GM18526 (cell line): Measurements from ENCODE around the gene HEMK1.

ENCODE experiments used
- POLR2A ChIP-seq: IDR thresholded peaks from 3 replicates; pipeline ENCODE4 v1.6.1; 2011; ENCODE audit not compliant: insufficient read length; ENCODE audit errors: extremely low read depth

Gene HEMK1

GRCh38 chr3:50563867-50564266, 5.5 kb upstream of the HEMK1 start:
- no peak for TF ChIP-seq POLR2A

DNA sequence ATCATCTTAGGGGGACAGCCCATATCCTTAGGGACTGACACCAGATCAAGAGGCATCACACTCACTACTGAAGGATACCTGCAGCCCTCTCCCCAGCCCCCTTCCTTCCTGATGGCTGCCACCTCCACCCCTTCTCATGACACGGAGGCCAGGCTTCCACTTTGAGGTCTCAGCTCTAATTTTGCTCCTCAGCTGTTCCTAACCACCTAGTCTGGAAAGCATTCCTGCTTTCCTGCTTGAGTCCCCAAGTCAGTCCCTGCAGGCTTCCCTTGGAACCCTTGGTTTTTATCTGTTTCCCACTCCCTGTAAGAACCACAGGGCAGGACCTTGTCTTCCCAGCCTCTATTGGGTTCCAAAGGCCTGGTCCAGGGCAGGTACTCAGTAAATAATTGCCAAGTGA, 5.0 kb upstream of the HEMK1 start:
- no peak for TF ChIP-seq POLR2A

- TF ChIP-seq POLR2A: no peak
Observed at GRCh38 chr3:50567011-50567385, 2.3 kb upstream of the HEMK1 start.

GRCh38 chr3:50567386-50568167, 1.7 kb upstream of the HEMK1 start, which contains the start of gene C3orf18:
Gene C3orf18, minus strand, starts transcription at chr3:50567747. Its CDS starts 2,048 bp downstream, at chr3:50565699.
- peak; percentile 34 for TF ChIP-seq POLR2A

GRCh38 chr3:50570508-50571279, 1.4 kb downstream of the HEMK1 start:
- no peak for TF ChIP-seq POLR2A

- TF ChIP-seq POLR2A: no peak
Observed at GRCh38 chr3:50571486-50571885, 2.2 kb downstream of the HEMK1 start.

DNA sequence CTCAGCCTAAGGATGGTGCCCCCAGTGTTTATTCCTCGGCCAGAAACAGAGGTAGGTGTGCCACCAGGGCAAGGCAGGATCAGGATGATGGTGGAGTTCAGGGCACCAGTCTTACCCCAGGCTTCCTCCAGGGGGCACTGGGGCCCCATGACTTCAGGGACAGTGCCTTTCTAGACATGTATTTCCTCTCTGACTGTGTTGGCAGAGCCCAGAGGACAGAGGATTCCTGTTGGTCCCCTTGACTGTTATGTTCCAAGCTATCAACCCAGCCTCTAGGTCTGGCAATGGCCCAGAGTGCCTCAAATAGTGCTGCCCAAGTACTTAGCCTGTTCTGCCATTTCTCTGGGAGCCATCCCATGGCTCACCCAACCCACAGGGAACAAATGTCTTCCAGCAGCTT, 2.8 kb downstream of the HEMK1 start:
- TF ChIP-seq POLR2A: no peak

DNA sequence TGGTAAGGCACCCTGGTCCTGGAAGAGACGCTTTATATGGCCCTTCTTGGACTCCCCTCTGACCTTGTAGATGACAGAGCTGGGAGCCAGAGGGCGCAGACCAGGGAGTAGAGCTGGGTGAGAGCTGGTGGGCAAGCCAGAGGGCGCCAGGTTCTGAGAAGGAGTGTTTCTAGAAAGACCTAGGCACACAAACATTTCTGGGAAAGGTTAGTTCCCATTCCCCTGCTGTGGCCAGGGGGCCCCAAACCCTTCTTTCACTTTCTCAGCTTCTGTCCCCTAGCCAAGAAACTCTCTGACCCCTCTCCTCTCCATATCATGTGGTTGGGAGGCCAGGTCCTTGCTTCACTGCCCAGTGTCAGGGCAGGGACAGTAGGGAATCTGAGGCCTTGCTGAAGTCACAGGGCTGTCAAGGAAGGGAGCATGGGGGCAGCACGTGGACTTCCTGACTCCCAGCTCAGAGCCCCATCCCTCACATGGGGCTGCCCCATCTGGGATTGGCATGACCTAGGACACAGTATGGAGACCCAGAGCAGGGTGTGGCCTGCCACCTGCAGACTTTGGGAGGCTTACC, 3.6 kb downstream of the HEMK1 start:
- no peak for TF ChIP-seq POLR2A

DNA sequence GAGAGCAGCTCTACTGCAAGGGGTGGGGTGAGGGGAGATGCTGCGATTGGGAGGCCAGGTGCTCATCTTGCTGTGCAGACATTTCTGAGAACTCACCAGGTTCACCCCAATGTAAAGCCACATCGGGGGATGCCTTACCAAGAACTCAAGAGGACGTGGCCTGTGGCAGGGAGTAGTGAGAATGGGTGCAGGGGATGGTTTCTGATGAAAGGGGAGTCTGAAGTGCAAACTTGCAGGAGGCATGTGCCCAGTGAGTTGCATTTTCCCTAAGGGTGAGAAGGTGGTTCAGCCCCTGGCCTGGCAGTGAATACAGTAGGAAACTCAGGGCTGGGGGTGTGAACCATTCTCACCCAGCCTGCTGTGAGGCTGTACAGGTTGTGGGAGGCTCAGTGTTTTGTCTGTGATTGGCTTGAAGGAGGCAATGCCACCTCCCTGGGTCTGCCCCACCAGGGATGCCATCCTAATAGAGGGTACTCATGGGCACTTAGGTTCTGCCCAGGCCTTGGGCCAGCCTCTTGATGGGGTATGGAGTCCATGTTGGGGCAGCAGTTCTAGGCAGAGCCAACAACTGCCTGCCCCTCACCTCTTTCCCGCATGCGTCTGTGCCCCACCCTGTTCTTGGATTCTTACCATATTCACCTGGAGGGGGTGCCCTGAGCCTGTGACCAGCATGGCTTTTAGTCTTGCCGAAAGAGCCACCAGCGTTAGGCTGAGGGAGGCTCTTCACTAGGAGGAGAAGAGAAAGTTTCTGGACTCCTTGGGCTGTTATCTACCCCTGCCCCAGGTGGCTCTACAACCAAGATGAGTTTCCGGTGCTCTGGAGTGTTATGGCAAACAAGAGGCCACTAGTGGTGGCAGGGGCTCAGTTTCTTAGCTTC, 4.5 kb downstream of the HEMK1 start:
- TF ChIP-seq POLR2A: no peak

- TF ChIP-seq POLR2A: no peak
Observed at GRCh38 chr3:50574444-50574831, 5.1 kb downstream of the HEMK1 start.

GRCh38 chr3:50575372-50575771, 6.0 kb downstream of the HEMK1 start:
- TF ChIP-seq POLR2A: no peak

DNA sequence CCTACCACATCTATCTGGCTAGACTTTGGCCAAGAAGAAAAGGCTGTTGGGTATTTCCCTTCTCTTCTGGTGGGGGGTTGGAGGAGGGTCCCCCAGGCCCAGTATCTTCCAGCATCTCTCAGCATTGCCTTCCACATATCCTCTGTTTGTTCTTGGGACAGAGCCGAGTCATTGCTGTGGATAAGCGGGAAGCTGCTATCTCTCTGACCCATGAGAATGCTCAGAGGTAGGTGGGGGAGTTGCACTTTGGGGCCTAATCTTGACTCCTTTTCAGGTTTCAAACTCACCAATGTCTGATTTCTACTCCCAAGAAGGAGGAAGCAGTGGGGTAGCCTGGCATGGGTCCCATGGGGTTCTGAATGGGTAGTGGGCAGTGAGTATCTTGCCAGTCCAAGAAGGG, 8.0 kb downstream of the HEMK1 start:
- no peak for TF ChIP-seq POLR2A

DNA sequence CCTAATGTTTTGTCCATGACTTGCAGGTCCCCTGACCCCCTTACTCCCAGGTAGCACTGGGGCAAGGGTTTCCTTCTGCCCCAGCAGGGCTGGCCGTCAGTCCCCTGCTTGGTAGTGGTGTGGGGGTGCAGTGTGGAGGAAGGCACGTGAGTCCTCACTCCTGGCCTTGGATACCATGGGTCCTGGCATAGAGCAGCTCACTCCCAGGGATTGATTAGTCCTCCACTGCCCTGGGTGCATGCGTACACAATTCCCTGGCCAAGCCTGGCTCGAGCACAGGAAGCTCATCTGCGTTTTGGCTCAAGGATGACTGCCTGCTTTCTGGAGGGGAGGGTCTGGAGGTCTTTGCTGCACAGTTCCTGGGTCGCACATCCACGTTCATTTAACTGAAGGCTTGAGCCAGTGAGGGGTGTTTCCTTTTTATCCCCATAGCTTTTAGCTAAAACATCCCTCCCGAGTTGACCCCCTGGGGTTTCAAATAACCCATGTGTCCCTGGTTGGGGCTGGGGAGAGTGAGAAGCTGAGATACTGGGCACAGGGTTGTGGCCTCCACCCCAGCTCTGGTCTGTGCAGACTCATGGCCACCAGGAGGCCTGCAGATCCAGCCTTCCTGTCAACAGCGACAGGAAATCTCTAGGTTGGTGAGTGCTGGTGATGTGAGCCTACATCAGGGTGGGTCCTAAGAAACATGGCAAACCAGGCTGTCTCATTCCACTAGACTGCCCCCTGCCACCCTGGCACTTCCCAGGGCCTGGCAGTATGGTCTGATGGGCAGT, 11.5 kb downstream of the HEMK1 start:
- no peak for TF ChIP-seq POLR2A

- TF ChIP-seq POLR2A: no peak
Observed at GRCh38 chr3:50581459-50581842, 12.1 kb downstream of the HEMK1 start.
